Limb (tissue), 2 donors: ENCODE data around the gene POLA1.
A peak's percentile ranks its signal among the peaks of the same experiment; 100 is the strongest.

ENCODE experiments used
- DNase-seq, 2 donors: peaks; one replicate each; pipeline ENCODE4 v3.0.0-alpha.2; 2016; ENCODE audit errors: extremely low spot score in 2 of 2

Gene POLA1

DNA sequence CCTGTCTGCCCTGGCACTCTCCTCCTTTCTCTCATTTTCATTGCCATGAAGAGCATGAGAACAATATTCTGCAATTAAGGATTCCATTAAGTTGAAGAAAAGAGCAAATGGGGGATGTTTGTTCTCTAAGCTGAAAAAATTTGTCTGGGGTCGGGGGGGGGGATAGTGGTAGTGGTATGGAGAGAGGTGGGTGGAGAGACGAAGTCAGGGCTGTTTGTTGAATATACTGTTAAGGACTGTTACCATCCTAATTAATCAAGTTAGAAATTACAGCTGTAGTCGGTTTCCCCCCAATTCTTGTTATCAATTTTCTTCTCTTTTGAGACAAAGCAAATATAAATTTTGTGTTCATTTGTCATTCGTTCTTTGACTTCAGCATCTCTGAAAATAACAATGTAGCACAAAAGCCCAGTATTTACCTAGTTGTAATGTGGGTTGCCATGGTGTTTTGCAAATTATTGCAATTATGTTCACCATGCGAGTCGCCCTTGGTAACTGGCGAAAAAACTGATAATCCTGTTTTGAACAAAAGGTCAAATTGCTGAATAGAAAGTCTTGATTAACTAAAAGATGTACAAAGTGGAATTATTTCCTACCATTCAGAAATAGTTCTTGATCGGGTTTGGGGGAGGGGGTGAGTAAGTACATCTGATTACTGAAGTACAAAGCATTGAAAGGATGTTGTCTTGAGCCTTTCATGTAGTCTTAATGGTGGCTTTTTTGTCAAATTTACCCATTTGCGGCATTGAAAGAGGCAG, 183.0 kb downstream of the POLA1 start:
- no peak for DNase-seq

DNA sequence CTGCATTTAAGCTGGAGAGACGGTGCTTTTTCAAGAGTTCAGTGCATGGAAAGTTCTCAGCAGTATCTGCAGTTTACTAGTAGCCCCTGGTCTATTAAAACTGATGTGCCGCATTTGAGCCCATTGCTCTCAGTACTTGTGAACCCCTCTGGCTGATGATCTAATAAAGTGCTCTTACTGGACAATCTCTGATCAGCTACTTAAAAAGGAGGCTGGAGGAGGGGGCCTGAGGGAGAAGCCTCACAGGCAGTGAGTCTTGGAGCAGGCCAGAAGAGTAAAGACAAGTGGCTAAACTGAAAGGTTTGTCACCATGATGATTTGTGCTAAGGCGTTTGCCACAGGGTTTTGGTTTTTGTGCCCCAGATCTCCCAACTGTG, 183.6 kb downstream of the POLA1 start:
- DNase-seq = no peak

DNA sequence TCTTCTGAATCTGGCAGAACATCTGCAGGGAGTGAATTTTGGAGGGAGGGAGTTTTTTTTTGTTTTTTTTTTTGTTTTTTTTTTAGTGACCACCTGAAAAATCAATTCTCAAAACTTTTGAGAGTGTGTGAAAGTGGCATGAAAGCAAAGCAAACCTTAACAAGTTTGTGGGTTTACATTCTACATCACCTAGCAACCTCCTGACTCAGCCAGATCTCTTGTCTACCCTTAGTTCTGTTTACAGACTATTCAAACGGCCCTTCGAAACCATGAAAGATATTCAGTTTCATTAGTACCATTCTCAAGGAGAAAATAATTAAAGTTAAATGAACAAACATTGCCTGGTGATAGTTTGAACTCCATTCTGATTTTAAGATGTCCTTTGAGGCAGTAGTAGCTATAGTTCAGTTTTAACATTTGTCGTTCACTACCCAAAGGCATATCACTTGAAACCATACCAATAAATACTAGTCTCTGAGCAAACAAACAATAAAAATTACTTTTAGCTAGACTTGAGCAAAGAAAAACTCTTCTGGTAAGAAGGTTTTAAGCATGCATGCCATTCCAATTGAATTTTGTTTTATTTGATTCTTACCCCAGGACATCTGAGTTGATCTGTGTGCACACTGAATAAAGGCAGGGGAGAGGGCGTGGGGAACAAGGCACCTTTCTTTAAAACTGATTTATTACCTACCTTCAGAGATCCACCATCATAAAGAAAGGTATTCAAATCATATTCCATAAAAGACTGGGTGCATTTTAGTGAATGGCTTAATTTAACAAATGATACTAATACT, 184.3 kb downstream of the POLA1 start:
- DNase-seq = no peak

DNA sequence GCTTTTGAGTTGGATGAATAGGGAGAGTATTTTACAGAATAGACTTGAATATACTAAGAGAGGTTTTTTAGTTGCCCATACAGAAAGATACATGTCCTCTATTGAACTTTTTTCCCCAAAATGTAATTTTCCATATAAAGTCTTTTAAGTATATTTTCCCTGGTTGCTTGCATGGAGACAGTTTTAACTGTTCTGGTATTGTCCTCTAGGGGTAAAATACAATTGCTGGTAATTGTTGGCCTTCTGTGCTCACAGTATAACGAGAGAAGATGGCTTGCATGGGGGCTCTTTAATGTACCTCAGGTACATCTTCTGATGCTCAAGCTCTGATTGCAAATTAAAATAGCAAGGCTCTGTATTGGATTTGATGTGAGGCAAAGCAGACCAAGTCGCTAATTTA, 186.0 kb downstream of the POLA1 start:
- DNase-seq = no peak

DNA sequence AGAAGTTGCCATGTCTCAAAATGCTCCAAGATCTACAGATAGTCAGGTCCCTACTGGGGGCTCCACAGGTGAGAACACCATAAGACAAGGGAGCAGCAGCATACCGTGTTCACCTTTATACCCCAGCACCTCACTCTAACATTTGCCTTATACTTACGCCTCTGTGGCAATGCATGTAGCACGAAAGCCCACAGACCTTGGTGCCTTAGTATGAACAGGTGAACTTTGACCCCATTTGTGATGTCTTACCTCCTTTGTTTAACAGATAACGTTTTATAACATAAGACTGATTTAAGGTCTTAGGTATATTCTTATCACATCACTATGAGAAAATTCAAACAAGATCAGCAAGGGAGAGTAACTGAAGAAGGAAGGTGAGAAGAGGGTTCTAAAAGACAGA, 193.2 kb downstream of the POLA1 start:
- no peak for DNase-seq

DNA sequence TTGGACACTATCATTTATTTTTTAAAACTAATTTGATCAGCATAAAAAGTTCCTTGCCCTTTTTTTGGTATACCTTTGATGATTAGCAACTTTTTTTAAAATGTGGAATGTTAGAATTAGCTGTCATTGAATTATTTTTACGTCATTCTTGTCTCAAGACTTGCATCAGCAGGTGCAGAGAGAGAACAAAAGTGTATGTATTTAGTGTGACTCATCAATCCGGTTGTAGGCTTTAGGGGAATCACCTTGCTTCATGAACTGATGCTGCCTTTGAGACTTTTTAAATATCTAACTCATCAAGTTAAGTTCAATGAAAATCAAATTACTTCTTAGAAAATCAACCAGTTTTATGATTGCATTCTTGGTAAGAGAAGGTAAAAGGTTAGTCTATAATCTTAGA, 197.0 kb downstream of the POLA1 start:
- no peak for DNase-seq

DNA sequence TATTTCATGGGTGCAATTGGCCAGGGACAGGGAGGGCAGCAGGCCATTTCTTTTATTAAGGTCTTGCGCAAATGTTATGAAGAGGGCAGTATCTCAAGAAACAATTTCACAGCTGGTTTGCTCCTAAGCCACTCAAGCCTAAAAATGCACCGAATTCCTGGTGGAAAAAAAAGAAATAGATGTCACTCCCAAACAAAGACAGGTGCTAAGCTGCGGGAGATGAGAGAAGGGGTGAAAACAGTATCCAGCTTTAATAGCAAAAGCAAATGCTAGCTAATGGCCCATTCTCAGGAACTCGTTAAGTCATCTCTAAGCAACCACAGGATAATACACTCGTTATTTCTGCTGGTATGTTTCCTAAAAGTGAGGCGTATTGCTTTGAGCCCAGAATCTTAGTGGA, 205.7 kb downstream of the POLA1 start:
- DNase-seq = no peak

DNA sequence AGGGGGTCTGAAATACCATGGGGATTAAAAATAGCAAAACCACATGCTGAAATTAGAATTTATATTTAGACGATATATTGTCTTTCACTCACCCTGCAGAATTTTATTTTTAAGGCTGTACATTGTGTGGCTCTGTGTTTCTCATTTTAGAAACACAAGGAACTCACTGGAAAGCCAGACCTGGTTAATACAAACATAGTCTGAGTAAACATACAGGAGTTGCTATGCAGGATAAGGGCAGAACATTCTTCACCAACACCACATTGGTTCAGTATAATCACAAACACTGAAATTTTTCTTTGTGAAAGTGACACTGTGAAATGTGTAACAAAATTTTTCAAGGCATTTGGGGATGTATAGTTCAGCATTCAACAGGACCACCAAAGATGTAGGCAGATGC, 206.5 kb downstream of the POLA1 start:
- DNase-seq = peak in 1 of 2 donors; percentile 10

DNA sequence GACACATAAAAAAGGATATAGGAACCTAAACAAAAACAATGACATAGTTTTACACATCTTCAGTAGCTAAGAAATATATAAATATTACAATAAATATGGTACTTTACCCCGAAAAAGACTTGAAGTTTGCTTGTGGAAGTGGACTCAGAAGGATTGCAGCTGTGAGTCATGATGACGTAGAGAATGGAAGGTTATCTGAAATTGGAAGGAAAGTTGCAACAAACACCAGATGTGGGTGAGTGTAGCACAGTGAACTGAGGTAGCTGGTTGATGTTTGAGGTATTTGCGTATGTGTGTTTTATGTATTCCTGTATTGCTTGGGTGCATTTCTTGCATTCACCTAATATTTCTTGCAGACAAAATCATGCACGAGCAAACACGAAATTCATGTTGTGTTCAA, 209.1 kb downstream of the POLA1 start:
- DNase-seq = no peak

DNA sequence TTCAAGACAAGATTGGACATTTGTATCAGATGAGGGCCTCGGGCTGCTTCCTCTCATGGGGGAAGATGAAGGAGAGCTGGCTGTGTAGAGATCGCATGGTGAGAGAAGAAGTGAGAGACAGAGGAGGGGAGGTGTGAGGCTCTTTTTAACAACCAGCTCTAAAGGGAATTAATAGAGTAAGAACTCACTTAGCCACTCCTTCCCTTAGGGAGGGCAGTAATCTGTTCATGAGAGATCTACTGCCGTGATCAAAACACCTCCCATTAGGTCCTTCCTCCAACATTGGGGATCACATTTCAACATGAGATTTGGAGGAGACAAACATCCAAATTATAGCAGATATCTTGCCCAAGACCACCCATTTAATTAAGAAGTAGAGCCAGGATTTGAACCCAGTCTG, 225.0 kb downstream of the POLA1 start:
- no peak for DNase-seq

DNA sequence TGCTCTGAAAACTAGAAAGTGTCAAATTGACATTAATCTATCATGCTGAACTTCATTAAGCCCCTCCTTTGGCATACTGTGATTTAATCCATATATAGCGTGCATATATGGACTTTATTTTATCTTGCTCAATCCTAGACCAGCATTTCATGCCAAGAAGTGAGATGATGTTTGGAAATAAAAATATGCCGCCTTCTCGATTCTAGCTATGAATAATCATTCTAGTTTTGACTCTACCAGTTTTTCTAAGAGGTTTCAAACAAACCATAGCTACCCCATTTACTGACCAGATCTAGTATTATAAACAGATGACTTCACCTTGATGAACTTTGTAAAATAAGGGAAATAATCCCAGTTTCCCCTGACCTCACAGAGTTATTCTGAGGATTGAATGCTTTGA, 227.1 kb downstream of the POLA1 start:
- no peak for DNase-seq

DNA sequence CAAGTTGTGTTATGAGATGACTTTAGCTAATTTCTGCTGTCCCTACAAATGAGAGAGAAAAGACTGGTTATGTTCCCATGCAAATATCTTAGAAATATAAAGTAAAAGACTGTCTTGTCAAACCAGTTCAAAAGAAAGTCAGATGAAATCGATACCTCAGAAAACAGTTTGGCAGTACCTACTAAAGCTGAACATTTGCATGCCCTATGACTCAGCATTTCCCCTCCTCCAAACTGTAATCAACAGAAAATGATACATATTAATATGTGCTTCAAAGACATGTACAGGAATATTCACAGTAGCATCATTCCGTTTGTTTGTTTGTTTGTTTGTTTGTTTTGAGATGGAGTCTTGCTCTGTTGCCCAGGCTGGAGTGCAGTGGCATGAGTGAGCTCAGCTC, 231.7 kb downstream of the POLA1 start:
- DNase-seq = no peak

DNA sequence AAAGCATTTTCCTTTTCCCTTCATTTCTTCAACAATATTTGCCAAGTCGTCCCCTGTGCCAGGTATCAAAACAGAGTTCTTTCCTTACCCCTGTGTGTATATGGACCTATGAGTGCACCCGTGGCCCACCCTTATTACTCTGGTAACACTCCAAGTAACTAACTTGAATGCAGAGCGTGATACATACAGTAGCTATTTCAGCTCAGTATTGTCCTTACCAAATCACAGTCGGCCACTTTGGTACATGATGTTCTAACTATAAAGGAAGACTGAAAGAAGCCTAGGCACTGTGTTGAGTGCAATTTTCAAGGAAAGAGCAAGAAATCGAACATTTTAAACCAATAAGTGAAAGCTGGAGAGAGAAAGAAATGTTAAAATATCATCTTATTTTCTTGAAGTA, 233.7 kb downstream of the POLA1 start:
- no peak for DNase-seq

DNA sequence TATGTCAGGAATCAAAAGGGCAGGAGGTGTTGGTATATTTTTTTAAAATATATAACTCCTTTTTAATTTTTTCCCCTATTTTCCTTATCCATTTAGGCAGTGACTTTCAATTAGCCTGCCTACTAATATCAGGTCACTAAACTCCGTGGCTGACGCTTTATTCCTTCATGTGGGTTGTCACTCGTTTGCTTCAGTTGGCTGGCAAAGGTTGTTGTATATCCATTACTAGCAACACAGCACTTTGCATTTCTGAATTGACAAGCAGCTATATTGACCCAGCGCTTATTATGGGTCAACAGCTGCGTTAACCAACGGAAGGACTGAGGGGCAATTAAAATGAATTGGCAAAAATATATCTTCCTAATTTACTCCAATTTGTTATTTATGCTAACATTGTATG, 234.4 kb downstream of the POLA1 start:
- no peak for DNase-seq

DNA sequence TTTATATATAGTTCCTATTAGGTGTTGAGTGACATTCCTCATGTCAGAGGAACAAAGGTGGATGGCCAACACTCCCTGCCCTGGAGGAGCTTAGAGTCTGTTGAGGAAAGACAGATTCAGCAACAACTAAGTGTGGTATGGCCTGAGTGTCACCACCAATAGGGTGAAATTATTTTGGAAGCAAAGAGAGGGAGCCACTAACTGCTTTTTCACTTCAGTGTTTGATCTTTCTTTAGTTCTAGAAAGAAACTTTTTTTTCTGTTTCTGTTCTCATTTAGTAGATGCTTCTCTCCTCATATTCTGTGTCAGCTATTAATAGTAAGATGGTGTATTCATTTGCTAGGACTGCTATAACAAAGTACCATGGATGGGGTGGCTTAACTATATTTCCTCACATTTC, 240.6 kb downstream of the POLA1 start:
- DNase-seq = no peak

DNA sequence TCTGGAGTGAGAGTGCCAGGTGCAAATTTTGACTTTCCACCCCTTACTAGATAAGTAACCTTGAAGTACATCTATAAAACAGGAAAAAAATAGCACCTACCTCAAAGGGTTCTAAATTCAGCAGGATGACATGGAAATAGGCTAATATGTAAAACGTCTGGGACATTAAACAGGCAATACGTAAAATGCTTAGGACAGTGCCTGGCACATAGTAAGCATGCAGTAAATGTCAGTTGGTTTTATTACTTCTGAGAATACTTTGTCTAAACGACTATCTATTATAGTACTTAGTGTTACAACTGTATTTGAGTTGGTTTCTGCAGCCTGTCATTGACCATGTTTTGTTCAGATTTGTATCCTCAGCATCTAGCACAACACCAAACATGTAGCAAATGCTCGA, 251.3 kb downstream of the POLA1 start:
- no peak for DNase-seq

DNA sequence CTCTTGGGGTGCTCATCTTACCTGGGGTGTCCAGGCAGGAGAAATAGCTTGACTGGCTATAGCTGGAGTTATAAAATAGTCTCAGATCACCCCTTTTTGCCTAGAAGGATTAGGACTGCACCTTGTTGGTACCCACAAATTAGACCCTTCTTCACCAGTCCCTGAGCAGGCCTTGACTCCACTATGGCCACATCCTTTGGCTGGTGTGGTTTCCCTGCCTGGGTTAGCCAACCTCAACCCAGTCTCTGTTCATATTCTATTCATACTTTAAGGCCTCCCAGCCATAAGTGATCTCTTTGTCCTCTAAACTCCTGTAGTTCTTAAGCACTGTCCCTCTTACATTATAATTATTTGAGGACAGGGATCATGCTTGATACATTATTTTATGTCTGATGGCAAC, 252.7 kb downstream of the POLA1 start:
- no peak for DNase-seq

DNA sequence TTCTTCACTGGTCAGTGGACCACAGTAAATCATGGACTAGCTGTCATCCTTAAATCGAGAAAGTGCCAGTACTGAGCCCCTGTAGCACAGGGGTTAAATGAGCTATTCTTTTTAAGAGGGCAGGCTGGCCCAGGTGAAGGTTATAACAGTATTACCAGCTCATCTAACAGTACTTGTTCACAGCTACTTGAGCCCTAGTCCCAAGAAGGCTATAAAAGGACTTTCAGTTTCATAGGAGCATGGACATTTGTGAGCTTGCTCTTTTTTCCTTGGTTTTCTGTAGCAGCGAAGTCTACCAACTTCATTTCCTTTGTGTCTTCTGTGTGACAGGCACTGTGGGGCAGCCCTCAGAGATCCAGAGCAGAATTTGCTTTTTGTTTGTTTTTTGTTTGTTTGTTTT, 261.0 kb downstream of the POLA1 start:
- no peak for DNase-seq

DNA sequence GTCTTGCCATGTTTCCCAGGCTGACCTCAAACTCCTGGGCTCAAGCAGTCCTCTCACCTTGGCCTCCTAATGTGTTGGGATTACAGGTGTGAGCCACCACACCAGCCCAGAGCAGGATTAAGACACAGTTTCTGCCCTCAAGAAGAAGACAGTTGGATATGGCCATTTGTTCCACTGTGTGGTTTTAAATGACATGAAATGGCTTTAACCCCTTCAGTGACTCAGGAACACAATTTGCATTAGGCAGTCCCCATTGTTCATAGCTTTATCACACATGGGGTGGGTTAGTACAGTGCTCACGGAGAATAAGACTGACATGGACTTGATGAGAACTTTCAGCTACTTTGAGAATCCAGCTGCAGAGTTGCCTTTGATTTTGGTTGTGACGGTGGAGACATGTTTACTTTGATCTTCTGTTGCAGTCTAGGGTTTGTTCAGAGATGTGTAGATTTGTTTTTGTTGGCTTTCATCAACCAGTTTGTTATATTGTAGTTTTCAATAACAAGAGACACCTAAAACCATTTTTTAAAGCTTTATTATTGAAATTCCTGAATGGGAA, 261.7 kb downstream of the POLA1 start:
- no peak for DNase-seq

DNA sequence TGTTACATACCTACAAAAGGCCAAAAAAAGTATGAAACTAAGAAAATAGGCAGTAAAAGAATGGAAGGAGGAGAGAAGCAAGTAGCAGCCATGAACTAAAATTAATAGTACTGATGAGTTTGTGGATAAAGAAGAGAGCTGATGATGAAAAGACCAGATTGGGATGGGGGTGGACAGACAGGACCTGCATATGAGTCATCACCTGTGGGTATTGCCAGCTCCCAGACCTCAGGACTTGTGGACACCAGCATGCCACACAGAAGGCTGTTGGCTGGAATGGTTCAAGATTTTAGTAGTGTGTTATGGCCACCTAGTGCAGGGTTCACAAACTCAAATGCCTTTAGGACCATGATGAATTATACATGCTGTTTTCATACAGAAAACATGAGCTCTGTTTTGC, 263.1 kb downstream of the POLA1 start:
- no peak for DNase-seq

DNA sequence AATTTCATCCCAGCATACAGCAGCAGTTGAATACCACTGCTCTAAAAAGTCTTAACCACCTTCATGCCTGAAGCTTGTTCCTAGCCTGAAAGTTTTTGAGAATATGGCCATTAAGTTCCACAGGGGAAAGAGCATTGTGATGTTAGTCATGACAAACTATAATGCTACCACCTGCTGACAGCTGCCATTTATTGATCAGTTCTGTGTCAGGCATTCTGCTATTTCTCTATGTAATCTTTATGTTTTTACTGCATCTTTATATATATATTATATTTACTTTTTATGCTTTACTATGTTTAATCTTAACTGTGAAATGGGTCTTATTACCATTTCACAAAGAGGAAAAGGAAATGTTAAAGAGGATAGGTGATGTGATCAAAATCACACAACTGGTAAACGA, 268.1 kb downstream of the POLA1 start:
- DNase-seq = no peak

DNA sequence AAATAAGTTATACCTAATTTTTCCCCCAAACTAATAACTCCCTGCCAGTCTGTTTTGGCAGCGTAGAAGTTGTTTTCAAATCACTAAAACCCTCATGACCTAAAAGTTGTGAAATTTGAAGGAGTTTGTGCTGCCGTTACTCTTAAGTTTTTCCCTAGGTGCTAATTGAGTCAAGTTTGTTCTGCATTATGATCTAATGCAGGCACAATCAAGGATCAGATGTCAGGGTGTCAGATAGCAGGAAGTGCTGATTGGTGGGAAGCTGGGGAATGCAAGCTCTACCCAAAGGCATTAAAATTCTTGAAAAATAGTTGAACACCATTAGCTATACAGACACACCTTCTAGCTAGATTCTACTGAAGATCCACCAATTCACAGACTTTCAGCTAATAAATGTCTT, 270.1 kb downstream of the POLA1 start:
- DNase-seq = no peak

DNA sequence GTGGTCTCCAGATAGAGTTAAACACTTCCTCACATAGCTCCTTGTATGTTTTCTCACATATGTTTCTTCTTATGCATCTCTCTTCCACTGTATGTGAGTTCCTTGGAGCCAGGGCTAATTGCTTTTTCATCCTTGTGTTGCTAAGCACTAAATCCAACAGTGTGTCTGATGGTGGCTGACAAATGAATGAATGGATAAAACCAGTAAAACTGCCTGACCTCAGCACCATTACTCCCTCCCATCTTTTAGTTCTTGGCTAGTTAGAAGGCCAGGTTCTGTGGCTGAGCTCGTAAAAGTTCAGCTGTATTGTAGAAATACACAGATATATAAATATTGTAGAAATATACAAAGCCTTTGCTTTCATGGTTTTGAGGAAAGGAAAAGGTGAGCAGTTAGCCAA, 271.7 kb downstream of the POLA1 start:
- no peak for DNase-seq
